ENCODE results near the gene ANKUB1. TPM values are rescaled to one million over a fixed set of nuclear protein-coding genes. Genes with fewer than 3 reads are reported as not detected.
A peak's percentile ranks its signal among the peaks of the same experiment; 100 is the strongest.

ANKUB1 gene
- total and polyA plus RNA-seq, 9 of the 15 experiments (the other 6 are each of a cell fraction or from before 2014, with no cell fraction given) = not detected

GRCh38 chr3:149813367-149814281 lies 21.3 kb upstream of the ANKUB1 start (continued):
- TF ChIP-seq ASH1L (IDR thresholded peaks at IDR 0.05; ENCODE audit: borderline replicate concordance, low read depth, partially characterized antibody) (no peak), SPI1 (IDR thresholded peaks at IDR 0.05; ENCODE audit: borderline replicate concordance, low read depth, low read length) (peak; percentile 67), ZNF124 (CRISPR knock-in tag; IDR thresholded peaks at IDR 0.05) (no peak), CEBPG (CRISPR knock-in tag; IDR thresholded peaks at IDR 0.05) (no peak), CEBPG (tag; conservative IDR thresholded peaks at IDR 0.05 in 1 of 2, IDR thresholded peaks at IDR 0.05 in 1 of 2) (peak in 1 of 2 experiments; percentile 53; a peak in 1 of 4 replicates), NFRKB (IDR thresholded peaks at IDR 0.05; ENCODE audit: low read depth) (no peak), ZSCAN29 (IDR thresholded peaks at IDR 0.05) (0 out of 2 replicates have a peak, but pooled peaks have one; percentile 16), ATF1 (CRISPR knock-in tag; IDR thresholded peaks at IDR 0.05) (no peak), ATF1 (tag; IDR thresholded peaks at IDR 0.05) (peak; percentile 12; the same call in 1 of the 2 replicates), STAG1 (CRISPR knock-in tag; IDR thresholded peaks at IDR 0.05; ENCODE audit: borderline replicate concordance) (no peak), ZBTB17 (CRISPR knock-in tag; IDR thresholded peaks at IDR 0.05) (no peak), XRCC3 (IDR thresholded peaks at IDR 0.05) (no peak), ZNF232 (CRISPR knock-in tag; IDR thresholded peaks at IDR 0.05) (no peak), NCOA6 (IDR thresholded peaks at IDR 0.05) (no peak), THAP7 (CRISPR knock-in tag; IDR thresholded peaks at IDR 0.05) (no peak)
- TF ChIP-seq, protein P1, sequence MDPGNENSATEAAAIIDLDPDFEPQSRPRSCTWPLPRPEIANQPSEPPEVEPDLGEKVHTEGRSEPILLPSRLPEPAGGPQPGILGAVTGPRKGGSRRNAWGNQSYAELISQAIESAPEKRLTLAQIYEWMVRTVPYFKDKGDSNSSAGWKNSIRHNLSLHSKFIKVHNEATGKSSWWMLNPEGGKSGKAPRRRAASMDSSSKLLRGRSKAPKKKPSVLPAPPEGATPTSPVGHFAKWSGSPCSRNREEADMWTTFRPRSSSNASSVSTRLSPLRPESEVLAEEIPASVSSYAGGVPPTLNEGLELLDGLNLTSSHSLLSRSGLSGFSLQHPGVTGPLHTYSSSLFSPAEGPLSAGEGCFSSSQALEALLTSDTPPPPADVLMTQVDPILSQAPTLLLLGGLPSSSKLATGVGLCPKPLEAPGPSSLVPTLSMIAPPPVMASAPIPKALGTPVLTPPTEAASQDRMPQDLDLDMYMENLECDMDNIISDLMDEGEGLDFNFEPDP (CRISPR knock-in tag; IDR thresholded peaks at IDR 0.05) = no peak
- TF ChIP-seq, protein P2, sequence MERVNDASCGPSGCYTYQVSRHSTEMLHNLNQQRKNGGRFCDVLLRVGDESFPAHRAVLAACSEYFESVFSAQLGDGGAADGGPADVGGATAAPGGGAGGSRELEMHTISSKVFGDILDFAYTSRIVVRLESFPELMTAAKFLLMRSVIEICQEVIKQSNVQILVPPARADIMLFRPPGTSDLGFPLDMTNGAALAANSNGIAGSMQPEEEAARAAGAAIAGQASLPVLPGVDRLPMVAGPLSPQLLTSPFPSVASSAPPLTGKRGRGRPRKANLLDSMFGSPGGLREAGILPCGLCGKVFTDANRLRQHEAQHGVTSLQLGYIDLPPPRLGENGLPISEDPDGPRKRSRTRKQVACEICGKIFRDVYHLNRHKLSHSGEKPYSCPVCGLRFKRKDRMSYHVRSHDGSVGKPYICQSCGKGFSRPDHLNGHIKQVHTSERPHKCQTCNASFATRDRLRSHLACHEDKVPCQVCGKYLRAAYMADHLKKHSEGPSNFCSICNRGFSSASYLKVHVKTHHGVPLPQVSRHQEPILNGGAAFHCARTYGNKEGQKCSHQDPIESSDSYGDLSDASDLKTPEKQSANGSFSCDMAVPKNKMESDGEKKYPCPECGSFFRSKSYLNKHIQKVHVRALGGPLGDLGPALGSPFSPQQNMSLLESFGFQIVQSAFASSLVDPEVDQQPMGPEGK (CRISPR knock-in tag; IDR thresholded peaks at IDR 0.05; ENCODE audit: borderline replicate concordance) = no peak
